ENCODE measurements around the gene GTPBP3.

GRCh38 chr19:17319473-17320238 is 17.7 kb upstream of the GTPBP3 start:
- TF ChIP-seq CTCF (IDR thresholded peaks at IDR 0.05) (no peak), POLR2AphosphoS5 (IDR thresholded peaks at IDR 0.05) (no peak), POLR2A (IDR thresholded peaks at IDR 0.05) (no peak)
